ENCODE results near the gene LIN7C.
"Not testable (repeated sequence)": the region's sequence is repeated elsewhere in the genome, so short reads cannot be mapped to it uniquely, and the experiment has no call there.

Gene LIN7C, protein sequence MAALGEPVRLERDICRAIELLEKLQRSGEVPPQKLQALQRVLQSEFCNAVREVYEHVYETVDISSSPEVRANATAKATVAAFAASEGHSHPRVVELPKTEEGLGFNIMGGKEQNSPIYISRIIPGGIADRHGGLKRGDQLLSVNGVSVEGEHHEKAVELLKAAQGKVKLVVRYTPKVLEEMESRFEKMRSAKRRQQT

DNA sequence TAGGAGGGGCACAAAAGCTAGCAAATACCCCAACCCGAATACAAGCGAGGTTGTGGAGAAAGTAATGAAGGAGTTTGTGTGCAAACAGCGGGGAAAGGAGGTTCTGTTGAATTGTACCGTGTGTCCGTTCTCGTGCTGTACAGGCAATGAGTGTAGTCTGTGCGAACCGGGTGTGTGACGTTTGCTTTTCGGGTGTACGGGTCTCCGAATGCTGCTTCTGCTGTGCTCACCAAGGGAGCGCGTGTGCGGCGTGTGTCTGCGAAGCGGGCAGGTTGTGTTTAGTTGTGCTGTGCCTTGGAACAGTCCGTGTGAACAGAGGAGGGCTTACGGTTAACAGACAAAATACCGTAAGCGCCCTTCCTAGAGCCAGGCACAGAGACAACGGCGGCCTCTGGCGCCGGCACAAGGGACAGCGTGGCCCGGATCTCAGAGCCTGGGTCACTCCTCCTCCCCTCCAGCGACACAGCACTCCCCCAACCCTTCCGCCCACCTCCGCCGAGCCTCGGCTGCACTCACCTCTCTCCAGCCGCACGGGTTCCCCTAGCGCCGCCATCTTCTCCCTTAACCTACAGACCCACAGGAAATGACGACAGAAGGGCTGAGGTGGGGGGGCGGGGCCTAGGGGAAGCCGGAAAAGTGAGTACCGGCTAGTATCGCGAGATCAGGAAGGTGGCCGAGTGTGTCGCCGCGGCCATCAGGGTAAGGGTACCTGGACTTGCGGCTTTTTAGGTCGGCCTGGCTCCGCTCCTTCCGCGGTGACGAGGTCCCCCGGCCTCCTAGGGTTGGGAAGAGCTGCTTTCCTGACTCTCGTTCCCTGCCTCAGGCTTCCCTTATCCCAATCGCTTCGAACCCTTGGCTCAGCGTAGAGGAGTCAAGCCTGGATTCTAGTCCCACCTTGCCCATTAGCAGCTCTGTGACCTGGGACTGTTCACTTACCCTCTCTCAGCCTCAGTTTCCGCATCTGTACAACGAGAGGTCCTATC, at the start of gene LIN7C:
Gene LIN7C (minus strand): TSS at position 570 of the 983 bp plus-strand sequence. CDS start 17 bp downstream, at position 553.
- peak; percentile 83 for DNase-seq

DNA sequence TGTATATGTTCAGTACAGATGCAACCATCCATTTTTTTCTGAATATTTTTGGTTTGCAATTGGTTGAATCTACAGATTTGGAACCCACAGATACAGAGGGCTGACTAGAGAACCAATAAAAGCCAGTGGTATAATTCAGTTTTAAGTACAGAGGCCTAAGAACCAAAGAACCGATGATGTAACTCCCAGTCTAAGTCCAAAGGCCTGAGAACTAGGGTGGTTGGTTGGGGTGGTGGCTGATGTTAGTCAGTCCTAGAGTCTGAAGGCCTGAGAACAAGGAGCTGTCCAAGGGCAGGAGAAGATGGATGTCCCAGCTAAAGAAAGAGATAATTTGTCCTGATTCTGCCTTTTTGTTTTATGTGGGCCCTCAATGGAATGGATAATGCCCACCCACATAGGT, 48.7 kb upstream of the LIN7C start:
- no peak for DNase-seq

DNA sequence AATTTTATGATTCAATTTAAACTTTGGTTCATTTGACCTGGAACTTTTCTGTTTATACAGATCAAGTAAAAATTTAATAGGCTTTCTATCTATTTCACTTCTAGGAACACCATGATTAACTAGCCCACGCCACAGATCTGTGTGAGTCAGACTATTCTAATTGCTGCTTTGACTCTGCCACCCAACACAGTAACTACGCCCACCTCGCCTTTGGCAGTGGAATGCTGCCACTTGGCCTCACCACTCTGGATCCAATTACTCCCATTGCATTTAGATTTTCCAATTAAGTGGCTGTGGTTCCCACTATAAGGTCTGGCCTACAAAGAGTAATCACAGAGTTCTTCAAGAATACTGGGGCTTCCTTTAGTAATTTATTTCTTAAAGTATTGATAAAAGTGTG, 46.6 kb upstream of the LIN7C start:
- no peak for DNase-seq

DNA sequence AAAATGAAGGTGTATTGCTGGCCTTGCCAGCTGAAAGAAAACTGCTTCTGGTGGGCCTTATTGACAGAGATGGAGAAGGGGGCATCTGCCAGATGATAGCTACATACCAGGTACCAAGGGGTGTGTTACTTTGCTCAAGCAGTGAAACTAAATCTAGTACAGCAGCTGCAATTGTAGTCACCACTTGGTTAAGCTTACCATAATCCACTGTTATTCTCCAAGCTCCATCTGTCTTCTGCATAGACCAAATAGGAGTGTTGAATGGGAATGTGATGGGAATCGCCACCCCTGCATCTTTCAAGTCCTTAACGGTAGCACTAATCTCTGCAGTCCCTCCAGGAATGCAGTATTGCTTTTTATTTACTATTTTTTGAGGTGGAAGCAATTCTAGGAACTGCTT, 45.8 kb upstream of the LIN7C start:
- no peak for DNase-seq

DNA sequence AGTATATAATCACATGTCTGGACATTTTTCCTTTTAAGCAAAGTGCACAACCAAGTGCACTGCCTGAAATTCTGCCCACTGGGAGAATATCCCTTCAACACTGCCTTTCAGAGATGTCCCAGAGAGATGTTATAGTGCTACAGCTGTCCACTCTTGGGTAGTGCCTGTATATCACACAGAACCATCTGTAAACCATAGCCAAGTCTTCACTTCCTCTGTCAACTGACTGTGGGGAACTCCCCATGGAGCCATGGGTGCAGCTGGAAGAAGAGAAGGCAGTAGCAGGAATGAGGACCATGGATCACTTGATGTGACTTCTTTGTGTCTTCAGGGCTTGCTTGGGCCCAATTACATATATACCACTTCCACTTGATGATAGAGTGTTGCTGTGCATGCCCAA, 44.6 kb upstream of the LIN7C start:
- DNase-seq = no peak

DNA sequence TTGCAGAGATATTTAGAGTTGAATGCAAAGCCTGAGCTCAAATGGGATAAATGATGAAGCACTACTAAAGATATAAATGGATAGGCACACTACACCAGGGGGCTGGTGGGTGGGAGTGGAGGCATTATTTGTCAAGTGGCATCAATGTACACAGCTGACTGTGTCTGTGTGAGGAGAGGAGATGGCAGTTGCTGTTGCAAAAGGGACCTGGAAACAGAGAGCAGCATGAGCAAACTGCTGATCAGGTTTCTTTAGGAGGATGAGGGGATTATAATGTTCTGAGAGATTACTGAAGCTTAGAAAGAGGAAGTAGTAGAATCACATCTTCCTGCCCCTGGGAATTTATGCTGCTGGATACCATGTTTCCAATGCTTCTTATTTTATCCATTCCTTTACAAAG, 39.4 kb upstream of the LIN7C start:
- no peak for DNase-seq

DNA sequence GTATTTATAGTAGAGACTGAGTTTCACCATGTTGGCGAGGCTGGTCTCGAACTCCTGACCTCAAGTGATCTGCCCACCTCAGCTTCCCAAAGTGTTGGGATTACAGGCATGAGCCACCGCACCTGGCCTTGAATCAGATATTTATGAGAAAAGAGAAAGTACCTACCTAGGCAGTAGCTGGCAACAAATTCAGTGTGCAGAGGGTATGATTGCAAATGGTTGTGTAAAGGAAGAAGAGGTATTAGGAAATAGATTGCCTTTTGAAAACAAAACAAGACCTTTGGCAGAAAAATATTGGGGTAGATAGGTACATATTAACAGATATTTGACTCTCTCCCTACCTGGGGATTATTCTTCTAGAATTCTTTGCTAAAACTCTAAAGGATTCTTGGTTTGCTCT, 38.5 kb upstream of the LIN7C start:
- no peak for DNase-seq

DNA sequence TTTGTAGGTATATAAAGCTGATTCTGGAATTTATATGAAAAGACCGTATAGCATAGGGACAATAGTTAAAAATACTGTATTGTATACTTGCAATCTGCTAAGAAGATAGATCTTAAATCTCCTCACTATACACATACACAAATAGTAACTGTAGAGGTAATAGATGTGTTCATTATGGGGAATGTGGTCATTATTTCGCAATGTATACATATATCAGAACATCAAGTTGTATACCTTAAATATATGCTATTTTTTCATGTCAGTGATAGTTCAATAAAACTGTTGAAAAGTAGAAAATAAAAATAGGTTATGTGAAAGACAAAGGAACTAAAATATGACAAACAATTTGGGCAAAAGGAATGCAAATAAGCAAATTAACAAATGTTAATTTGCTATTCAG, 35.2 kb upstream of the LIN7C start:
- DNase-seq = no peak

DNA sequence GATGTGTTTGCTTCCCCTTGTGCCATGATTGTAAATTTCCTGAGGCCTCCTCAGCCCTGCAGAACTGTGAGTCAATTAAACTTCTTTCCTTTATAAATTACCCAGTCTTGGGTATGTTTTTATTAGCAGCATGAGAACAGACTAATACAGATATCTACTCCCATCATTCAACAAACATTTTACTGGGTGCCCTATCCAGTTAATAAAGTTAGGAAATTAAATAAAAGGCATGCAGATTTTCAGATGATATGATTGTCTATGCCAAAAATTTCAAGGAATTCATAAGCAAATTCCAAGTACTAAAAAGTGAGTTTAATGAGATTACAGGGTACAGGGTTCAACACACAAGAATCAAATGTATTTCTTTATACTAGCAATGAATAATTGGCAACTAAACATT, 33.5 kb upstream of the LIN7C start:
- DNase-seq = no peak

DNA sequence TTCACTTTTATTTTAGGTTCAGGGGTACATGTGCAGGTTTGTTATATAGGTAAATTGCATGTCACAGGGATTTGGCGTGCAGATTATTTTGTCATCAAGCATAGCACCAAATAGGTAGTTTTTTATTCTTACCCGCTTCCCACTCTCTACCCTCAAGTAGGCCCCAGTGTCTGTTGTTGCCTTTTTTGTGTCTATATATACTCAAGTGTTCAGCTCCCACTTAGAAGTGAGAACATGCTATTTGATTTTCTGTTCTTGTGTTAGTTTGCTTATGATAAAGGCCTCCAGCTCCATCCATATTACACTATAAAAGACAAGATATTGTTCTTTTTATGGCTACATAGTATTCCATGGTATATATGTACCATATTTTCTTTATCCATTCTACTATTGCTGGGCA, 28.5 kb upstream of the LIN7C start:
- DNase-seq = no peak

DNA sequence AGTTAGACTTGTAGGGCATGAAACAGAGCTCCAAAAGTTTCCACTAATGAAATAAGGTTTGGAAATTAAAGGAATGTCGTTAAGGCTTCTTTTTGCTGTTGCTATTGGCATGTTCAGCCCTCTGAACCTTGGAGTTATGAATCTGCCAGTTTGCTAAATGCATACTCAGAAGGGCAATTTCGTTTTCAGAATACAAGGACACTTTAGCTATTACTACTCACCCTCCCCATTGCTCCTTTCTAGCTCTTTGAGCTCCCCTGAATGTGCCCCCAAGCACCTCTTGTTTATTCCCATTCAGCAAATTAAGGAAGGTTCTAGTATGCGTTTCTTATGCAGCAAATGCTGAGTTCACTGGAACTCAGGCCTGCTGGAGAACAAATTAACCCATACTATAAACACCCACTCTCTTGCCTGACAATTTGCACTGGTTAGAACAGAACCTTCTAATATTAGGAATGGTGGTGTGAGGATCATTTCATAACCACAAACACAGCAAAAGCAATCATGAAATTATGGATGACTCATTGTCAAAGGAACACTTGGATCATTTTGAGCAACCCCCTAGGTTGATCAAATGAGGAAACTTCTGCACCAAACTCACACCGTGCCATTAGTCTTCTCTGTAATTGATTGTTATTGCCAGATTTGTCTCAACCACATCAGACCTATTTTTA, 26.2 kb upstream of the LIN7C start:
- DNase-seq = no peak

DNA sequence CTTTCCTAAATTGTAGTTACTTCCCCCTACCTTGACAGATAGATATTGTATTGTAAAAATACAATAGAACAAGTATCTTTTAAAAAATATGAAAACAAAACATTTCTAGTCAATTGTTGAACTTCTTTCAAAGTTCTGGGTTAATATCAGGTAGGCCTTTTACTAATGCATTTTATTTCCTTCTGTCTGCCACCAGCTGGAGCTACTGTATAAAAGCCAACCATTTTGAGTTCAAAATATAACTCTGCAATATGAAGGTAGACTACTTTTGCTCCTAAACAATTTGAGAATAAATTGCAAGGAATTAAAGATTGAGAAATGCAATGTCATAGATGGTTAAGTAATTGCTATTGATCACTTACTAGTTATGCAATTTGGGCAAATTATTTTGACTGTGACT, 22.1 kb upstream of the LIN7C start:
- DNase-seq = no peak

DNA sequence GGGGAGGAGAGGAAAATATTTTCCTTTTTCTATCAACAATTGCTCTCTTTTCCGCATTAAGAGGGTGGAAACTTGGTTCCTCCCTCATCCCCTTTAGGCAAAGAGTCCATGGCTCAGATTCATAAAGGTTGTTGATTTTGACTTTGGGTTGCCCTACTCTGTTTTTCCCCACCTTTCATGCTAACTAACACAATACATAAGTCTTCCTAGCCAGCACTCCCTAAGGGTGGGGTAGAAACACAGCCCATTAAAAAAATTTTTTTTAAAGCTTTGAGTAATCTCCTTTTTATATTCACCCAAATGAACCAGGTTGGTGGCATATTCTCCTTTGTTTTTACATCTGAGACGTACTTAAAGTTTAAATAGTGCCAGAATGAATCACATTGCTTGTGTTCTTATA, 20.0 kb upstream of the LIN7C start:
- DNase-seq = no peak

DNA sequence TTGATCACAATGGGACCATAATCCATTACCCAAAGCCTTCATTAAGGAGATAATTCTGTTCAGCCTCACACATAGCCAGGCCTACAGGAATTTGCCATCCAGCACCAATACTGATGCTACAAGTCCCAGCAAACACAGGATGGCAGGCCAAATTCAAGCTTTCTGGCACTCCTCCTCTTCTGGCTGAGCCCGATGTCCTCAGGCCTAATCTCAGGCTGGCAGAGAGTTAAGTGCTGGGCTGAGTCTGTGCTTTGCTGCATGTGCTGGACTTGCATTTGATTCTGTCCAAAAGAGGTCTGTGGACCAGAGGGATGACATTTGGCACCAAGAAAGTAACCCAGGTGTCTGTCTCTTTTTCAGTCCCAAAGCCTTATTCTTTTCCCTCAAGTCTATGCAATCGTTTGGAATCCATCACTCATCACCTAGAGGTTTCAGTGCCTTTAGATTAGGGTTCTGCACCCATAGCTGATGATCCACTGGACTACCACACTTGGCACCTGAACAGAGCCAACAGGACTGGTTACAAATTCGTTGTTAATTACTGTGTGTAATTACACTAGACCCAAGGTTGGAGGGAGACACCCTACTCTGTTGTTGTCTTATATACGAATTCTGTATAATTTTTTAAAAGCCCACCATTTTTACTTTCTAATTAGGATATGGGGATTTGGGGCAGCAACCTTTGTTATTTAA, 19.4 kb upstream of the LIN7C start:
- DNase-seq = no peak

DNA sequence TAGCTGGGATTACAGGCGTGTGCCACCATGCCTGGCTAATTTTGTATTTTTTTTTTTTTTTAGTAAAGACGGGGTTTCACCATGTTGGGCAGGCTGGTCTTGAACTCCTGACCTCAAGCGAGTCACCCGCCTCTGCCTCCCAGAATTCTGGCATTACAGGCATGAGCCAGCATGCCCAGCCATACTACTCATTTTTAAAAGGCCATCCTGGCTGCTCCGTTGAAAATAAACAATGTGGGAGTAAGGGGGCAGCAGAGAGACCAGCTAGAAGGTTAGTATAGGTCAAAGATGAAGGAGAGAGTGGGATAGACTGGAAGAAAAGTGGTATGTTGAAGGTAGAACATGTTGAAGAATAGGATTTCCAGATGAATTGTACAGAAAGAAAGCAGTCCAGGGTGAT, 17.6 kb upstream of the LIN7C start:
- DNase-seq = no peak

DNA sequence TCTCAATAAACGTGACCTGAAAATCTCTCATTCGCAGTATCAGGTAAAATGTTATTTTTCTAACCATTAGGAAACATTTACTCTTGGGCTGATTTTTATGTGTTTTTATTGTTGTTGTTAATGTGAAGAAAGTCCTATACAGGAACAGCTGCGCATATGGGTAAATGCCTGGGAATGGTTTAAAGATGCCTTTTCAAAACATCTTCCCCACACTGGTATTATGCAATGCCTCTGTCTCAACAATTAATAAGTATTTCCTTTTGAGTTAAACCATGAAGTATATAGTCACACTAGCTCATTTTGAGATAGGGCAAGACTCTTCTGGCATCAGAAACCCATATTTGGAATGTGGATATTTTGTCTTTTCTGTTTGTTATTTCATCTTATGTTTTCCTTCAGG, 13.7 kb upstream of the LIN7C start:
- DNase-seq = no peak

DNA sequence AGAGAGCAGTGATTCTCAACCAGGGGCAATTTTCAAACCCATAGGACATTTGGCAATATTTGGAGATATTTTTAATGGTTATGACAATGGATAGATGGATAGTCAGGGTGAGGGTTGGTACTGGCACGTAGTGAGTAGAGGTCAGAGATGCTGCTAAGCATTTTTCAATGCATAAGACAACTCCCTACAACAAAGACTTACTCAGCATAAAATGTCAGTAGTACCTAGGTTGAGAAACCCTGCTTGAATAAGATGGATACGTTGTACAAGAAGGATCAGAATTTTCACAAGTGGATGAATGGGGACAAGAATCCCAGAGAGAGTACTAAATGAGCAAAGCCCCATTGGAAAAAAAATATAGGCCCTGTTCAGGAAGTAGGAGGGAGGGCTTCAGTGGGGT, 11.9 kb upstream of the LIN7C start:
- no peak for DNase-seq

DNA sequence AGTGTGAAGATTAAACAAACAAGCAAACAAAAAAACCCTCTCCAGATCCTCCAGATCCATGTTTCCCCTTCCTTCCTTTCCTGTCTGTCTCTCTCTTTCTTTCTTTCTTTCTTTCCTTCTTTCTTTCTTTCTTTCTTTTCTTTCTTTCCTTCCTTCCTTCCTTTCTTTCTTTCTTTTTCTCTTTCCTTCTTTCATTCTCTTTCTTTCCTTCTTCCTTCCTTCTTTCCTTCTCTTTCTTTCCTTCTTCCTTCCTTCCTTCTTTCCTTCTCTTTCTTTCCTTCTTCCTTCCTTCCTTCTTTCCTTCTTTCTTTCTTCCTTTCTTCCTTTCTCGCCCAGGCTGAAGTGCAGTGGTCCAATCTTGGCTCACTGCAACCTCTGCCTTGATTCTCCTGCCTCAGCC, 10.9 kb upstream of the LIN7C start:
- DNase-seq = not testable (repeated sequence)

DNA sequence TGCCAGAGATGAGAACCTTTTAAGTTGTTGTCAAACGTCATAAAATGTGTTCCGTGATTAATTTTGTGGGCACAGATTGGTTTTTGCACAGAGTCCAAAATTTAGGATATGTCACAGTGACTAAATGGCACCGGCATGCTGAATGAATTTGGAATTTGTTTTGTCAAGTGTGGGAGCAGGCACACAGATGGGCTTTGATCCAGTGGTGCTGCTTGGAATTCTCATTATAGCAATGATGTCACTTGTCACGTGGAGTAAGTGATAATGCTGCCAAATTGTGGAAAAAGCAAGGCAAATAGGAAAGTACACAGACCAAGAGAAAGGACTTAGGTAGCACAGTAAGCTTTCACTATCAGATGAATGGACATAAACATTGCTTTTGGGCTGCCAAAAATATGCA, 8.0 kb upstream of the LIN7C start:
- no peak for DNase-seq

DNA sequence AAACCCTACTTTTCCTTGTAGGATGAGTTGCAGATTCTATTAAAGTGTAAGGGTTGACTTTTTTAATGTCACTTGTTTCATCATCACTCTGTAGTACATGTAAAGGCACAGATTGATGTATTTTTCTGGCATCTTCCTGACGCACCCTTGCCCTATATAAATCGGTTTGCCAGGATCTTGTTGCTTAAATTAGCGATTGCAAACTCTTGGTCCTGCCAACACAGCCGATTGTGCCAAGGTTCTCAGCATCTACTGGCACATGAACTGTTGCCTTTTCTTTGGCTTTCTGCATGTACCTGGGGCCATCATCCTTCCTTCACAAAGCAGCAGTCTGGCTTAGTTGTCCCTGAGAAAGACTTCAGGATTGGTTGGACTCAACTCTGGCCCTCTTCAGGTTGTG, 7.5 kb upstream of the LIN7C start:
- no peak for DNase-seq

DNA sequence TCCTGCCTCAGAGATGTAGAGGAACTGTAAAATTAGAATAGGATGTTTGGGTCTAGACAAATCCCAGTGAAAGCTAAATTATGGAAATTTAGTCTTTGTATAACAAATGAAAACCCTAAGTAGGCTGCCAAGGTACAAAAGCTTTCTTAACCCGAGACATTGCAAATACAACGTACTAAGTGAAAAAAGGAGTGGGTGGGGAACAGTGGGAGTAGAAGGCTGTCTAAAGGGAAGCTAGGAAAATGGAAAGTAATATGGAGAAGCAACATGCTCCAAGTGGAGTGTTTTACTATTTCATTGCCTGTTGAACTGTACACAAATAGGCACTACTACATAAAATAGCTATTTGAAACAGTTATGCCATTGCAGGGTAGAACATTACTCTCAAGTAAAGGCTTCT, 6.8 kb upstream of the LIN7C start:
- no peak for DNase-seq

DNA sequence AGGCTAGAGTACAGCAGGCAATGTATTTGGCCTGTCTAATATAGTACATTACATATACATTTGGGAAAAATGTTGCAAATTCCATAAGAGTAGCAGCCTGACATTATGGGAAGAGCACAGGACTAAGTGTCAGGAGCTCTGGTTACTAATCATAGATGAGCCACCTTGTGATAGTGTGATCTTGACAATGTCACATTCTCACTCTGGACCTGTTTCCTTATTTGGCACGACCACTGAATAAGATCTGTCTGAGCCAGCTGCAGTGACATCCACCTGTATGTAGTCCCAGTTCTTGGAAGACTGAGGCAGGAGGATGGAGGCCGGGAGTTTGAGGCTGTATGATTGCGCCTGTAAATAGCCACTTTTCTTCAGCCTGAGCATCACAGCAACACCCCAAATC, 5.7 kb upstream of the LIN7C start:
- DNase-seq = no peak

DNA sequence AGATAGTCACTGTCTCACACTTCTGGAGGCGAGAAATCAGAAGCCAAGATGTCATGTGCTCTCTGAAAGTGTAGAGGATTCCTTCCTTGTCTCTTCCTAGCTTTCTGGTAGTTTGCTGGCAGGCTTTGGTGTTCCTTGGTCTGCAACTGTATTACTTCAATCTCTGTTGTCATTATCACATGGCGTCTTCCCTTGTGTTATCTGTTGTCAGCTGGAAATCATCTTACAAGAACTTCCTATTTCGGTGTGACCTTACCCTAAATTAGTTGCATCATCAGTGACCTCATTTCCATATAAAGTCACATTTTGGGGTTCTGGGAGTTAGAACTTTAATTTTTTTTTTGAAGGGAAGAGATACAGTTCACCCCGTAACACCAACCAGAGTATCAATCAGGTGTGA, 3.3 kb upstream of the LIN7C start:
- DNase-seq = no peak

Measured in NCI-H1048 (cell line).